Endothelial cell of umbilical vein (primary cell): ENCODE data around the gene PRKCB.

Experiments used
- EZH2 ChIP-seq: IDR thresholded peaks from 2 replicates; pipeline ENCODE4 v1.6.1; 2012; ENCODE audit warnings: borderline replicate concordance, low read depth, mild to moderate bottlenecking, moderate library complexity, low read length, inconsistent platforms; ENCODE audit not compliant: severe bottlenecking
- FOS ChIP-seq: IDR thresholded peaks from 2 replicates; pipeline ENCODE4 v1.6.1; 2011; ENCODE audit warnings: mild to moderate bottlenecking, low read length, moderate library complexity, borderline replicate concordance; ENCODE audit not compliant: insufficient read depth
- GATA2 ChIP-seq: IDR thresholded peaks from 2 replicates; pipeline ENCODE4 v1.7.0; 2011; ENCODE audit warnings: low read depth, mild to moderate bottlenecking, moderate library complexity, mixed read lengths, low read length; ENCODE audit not compliant: insufficient read length, insufficient read depth
- JUN ChIP-seq: IDR thresholded peaks from 2 replicates; pipeline ENCODE4 v1.6.1; 2011; ENCODE audit warnings: borderline replicate concordance, low read depth; ENCODE audit not compliant: insufficient read length, insufficient read depth
- MAX ChIP-seq: IDR thresholded peaks from 2 replicates; pipeline ENCODE4 v1.6.1; 2011; ENCODE audit not compliant: insufficient read depth, insufficient read length
- MYC ChIP-seq: IDR thresholded peaks from one replicate; pipeline ENCODE4 v1.6.1; 2011; ENCODE audit warnings: mild to moderate bottlenecking, low read depth, low read length
- POLR2A ChIP-seq: IDR thresholded peaks from 2 replicates; pipeline ENCODE4 v1.6.1; 2012; ENCODE audit warnings: low read depth, mild to moderate bottlenecking, control low read depth, low read length
- POLR2AphosphoS5 ChIP-seq: IDR thresholded peaks from 2 replicates; pipeline ENCODE4 v1.6.1; 2012; ENCODE audit warnings: low read depth, mild to moderate bottlenecking, control low read depth, low read length, moderate library complexity; ENCODE audit not compliant: insufficient read depth
- TF ChIP-seq, protein P1 (sequence below), 2 donors: IDR thresholded peaks; 1 replicate in 1 of 2; 2 replicates in 1 of 2; pipeline ENCODE4 v1.5.1; 2011; ENCODE audit warnings: low read length in 2 of 2, mild to moderate bottlenecking in 2 of 2, moderate library complexity in 2 of 2, control low read depth in 1 of 2, inconsistent platforms in 1 of 2, low read depth in 1 of 2; ENCODE audit not compliant: insufficient read depth in 1 of 2; ENCODE audit errors: extremely low read depth in 1 of 2

- TF ChIP-seq, protein P1, sequence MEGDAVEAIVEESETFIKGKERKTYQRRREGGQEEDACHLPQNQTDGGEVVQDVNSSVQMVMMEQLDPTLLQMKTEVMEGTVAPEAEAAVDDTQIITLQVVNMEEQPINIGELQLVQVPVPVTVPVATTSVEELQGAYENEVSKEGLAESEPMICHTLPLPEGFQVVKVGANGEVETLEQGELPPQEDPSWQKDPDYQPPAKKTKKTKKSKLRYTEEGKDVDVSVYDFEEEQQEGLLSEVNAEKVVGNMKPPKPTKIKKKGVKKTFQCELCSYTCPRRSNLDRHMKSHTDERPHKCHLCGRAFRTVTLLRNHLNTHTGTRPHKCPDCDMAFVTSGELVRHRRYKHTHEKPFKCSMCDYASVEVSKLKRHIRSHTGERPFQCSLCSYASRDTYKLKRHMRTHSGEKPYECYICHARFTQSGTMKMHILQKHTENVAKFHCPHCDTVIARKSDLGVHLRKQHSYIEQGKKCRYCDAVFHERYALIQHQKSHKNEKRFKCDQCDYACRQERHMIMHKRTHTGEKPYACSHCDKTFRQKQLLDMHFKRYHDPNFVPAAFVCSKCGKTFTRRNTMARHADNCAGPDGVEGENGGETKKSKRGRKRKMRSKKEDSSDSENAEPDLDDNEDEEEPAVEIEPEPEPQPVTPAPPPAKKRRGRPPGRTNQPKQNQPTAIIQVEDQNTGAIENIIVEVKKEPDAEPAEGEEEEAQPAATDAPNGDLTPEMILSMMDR (IDR thresholded peaks at IDR 0.05; ENCODE audit: extremely low read depth in 1 of 2, insufficient read depth in 1 of 2, low read depth in 1 of 2, low read length in 2 of 2): no peak
- no peak for TF ChIP-seq EZH2
- no peak for TF ChIP-seq POLR2A
- no peak for TF ChIP-seq FOS
- no peak for TF ChIP-seq MAX
- no peak for TF ChIP-seq POLR2AphosphoS5
- no peak for TF ChIP-seq GATA2
- no peak for TF ChIP-seq JUN
- TF ChIP-seq MYC: no peak
Measured at GRCh38 chr16:24141917-24142316, 306.1 kb downstream of the PRKCB start.
